Astrocyte of the spinal cord (primary cell): ENCODE results near the gene RSPO4.

Experiments used
- DNase-seq: peaks from one replicate; pipeline ENCODE4 v3.0.0; 2011; ENCODE audit warnings: low read depth, low spot score
- H3K4me3 ChIP-seq: 2 replicates; pipeline ENCODE4 v1.5.1; 2011; ENCODE audit warnings: low read depth, mild to moderate bottlenecking, low read length, moderate library complexity
- CTCF ChIP-seq: IDR thresholded peaks from 2 replicates; pipeline ENCODE4 v1.5.1; 2012; ENCODE audit warnings: low read depth, mild to moderate bottlenecking, low read length, inconsistent platforms
- in situ Hi-C: cut with HindIII; loops from 2 replicates; pipeline ENCODE4 v1.10.0; 2017; ENCODE audit warnings: low sequenced_read_pairs

Gene RSPO4

GRCh38 chr20:910870-911770 lies 91.0 kb downstream of the RSPO4 start:
- no peak for TF ChIP-seq CTCF
- no peak overlapping the region for H3K4me3 ChIP-seq
- peak; percentile 1 for DNase-seq
- in situ Hi-C loops = no loop called here

GRCh38 chr20:910132-910869 lies 91.8 kb downstream of the RSPO4 start:
- TF ChIP-seq CTCF = no peak
- DNase-seq = no peak
- in situ Hi-C loops = no loop called here
- H3K4me3 ChIP-seq = no peak overlapping the region

DNA sequence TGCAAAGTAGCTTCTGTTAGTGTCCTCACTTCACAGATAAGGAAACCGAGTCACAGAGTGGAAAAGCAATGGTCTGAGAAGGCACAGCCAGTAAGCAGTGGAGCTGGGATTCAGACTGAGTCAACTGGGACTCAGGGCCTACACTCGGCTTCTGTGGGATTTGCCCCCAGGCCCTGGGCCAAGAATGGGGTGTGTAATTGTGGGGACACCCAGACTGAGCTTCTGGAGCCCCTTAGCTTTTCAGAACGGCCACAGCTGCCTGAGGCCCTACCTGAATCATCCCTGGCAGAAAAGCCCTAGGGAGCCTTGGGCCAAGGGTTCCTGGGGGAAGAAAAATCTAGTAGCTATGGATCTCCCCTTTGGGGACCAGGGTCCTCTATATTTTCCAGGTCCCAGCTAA lies 92.5 kb downstream of the RSPO4 start:
- in situ Hi-C loops = no loop called here
- no peak overlapping the region for H3K4me3 ChIP-seq
- TF ChIP-seq CTCF = no peak
- DNase-seq = no peak
